Stimulated activated CD4-positive, alpha-beta T cell treated with anti-CD3 and anti-CD28 coated beads, TNF-alpha, amount 100 ng/mL, for 48 hours (primary cell): ENCODE data around the gene FOXF1.

ENCODE experiments used
- DNase-seq, 3 donors: peaks; one replicate each; pipeline ENCODE4 v3.0.0-alpha.2; 2020; ENCODE audit warnings: low read depth in 3 of 3

Gene FOXF1

GRCh38 chr16:86510465-86511261 lies at the start of gene FOXF1:
TSS of gene FOXF1 (plus strand) at chr16:86510527. CDS start at chr16:86510570, 43 bp downstream.
- DNase-seq: peak in 1 of 3 donors; percentile 10

DNA sequence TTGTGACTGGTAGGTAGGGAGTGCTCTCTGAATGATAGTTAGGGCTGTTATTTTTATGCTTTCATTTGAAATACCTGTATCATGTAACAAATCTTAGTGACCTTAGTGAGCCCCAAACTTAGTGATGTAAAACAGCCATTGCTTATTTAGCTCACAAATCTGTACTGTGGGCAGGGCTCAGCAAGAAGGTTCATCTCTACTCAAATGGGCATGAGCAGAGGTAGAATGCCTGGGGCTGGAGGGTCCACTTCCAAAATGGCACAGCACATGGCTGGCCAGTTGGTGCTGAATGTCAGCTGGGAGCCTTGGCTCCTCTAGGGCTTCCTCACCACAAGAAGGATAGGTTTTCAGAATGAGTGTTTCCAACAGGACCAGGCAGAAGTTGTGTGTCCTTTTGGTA lies 49.3 kb upstream of the FOXF1 start:
- no peak for DNase-seq

DNA sequence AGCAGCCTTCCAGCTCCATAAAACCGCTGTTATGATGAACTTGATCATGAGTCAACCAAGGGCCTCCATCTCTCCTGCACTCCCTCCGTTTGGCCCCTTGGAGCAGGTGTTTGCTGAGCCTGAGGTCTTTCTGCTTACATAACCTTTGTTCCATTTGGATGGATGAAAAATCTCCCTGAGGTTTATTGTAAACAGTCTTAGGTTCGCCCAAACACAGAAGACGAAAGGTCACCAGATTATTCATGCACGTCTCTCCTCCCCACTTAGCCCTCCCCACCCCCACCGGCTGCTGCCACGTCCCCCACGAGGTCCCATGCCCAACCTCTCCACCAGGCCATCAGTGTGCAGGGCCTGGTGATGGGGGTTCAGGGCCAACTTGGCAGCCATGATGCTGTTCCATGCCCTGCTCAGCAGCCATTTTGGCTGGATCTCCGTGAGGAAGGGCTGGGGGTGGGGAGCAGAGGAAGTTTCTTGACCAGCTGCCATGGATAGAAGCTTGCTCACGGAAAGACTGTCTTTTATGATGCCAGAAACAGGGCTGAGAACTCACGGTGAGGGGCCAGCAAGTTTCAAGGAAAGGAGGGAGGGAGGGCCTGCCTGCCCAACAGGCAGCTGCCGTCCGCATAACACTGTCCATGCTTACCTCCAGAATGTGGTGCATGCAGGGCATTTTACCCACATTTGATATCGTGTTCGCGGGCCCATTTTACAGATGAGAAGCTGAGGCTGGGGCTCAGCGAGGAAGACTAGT lies 47.8 kb upstream of the FOXF1 start:
- no peak for DNase-seq

DNA sequence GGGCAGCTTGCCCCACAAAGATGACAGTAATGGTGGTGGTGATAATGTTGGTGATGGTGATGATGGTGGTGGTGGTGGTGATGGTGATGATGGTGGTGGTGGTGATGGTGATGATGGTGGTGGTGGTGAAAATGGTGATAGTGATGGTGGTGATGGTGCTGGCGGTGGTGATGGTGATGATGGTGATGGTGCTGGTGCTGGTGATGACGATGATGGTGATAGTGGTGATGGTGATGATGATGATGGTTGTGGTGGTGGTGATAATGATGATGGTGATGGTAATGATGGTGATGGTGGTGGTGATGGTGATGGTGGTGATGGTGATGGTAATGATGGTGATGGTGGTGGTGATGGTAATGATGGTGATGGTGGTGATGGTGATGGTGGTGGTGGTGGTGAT lies 46.3 kb upstream of the FOXF1 start:
- DNase-seq: no peak

GRCh38 chr16:86465434-86465833 lies 44.9 kb upstream of the FOXF1 start:
- DNase-seq: no peak

GRCh38 chr16:86466696-86467406 lies 43.5 kb upstream of the FOXF1 start:
- DNase-seq: no peak

GRCh38 chr16:86467490-86467889 lies 42.8 kb upstream of the FOXF1 start:
- DNase-seq: no peak

GRCh38 chr16:86470964-86471363 lies 39.4 kb upstream of the FOXF1 start:
- DNase-seq: no peak

DNA sequence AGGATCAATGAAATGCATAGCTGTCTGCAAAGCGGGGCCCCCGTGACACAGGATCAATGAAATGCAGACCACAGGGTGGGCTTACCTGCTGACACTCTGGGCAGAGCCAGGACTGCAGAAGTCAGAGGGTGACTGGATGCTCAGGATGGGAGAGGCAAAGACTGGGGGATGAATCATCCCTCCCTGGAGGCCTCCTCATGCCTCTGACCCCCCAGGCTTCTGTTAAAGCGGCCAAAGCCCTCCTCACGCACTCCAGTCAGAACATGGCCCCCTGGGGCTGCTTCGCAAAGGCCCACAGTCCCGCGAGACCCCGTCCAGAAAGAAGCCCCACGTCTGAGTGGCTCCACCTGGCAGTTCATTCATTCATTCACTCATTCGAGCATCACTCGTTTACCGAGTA lies 38.4 kb upstream of the FOXF1 start:
- no peak for DNase-seq

DNA sequence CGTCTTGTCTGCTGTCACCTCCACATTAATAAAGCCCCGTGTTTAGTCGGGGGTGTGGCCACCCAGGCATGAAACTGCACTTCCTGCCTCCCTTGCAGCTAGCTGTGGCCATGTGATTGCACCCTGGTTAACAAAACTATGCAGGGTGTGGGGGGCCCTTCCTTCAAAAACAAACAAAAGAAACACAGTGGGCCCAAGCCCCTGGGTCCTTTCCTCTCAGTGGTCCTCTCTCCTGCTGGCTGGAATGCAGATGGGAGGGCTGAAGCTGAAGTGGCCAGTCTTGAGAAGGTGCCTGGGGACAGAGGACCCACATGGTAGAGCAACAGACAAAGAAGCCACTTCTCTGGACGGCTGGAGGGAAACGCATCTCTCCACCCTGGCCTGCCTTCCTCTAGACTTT lies 38.0 kb upstream of the FOXF1 start:
- no peak for DNase-seq

- no peak for DNase-seq
Observed at GRCh38 chr16:86476956-86477534, 33.3 kb upstream of the FOXF1 start.

DNA sequence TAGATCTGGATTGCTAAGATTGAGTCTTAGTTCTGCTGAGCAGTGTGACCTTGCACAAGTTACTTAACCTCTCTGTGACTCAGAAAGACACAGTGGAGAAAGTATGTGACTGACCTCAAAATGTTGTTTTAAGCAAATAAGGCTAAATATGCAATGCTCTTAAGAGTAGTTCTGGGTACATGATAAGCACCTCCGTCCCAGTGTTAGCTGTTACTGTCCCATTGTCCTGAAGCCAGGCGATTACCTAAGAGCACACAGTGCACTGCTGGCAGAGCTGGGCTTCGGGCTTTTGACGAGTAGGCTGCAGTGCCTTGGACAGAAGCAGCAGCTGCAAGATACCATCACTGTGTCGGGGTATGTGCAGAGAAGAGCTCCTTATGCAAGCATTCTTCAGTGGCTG lies 32.7 kb upstream of the FOXF1 start:
- DNase-seq: no peak

DNA sequence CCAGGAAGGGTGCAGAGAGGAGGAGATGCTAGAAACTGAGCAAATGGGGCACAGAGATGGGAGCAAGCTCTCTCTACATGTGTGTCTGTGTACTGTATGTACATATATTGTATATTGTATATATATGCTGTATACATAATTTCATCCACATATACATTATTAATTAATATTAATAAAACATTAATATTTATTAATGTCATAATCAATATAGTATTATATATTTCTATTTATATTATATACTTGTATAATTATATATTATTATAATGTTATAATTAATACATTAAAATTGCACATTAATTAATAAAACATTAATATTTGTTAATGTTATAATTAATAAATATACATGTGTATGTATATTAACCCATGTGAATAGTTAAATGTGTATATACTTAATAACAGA lies 31.5 kb upstream of the FOXF1 start:
- no peak for DNase-seq

- no peak for DNase-seq
Observed at GRCh38 chr16:86479419-86479818, 30.9 kb upstream of the FOXF1 start.

DNA sequence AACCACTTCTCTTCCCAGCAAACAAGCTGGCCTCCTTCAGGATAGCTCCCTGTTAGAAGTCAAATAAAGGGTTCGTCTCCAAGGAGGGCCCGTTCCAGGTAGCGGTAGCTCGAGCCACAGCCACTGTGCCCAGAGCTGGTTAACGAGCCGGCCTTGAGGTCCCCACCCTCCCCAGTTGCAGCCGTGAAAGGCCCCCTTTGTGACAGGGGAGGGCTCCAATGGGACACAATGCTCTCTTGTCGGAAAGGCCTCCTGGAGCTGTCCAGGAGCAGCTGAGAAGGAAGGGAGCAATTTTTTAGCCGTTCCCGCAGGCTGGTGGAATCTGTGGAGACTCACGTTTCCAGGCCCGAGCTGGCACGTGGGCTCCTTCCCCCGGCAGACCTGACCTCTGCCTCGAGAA lies 29.9 kb upstream of the FOXF1 start:
- DNase-seq: no peak

GRCh38 chr16:86481607-86482006 lies 28.7 kb upstream of the FOXF1 start:
- DNase-seq: no peak

DNA sequence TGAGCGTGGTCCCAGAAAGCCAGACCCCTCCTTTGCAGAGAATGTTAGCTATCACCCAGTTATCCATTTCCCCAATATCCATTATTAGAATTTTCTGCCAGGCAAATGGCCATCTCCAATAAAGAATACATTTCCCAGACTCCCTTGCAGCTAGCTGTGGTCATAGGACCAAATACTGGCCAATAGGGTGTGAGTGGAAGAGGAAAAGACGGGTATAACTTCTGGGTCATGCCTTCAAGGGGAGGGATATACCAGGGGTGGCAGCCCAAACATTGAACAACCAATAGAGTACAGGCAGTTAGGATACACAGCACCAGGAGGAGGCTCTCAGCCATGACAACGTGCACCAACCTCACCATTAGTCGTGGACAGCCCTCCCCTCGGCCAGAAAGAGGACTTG lies 26.1 kb upstream of the FOXF1 start:
- DNase-seq: no peak

DNA sequence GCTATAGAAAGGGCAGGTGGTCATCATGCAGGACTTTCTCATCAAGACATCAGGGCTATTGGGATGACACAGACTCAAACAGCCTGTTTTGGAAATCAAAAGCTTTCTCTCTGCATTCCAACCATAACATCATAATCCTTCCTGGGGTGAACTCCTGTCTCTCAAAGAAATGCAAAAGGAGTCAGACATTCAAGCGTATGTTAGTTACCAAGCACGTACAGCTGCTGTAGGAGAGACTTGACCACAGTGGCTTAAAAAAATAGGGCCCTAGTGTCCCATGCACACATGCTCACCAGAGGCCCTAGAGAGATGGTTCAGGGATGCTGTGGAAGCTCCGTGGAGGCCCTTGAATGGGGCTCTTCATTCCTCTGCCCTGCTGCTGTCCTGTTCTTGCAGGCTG lies 24.6 kb upstream of the FOXF1 start:
- no peak for DNase-seq

GRCh38 chr16:86490859-86491639 lies 19.3 kb upstream of the FOXF1 start:
- no peak for DNase-seq

GRCh38 chr16:86491640-86492023 lies 18.7 kb upstream of the FOXF1 start:
- DNase-seq: no peak

- no peak for DNase-seq
Observed at GRCh38 chr16:86492267-86492960, 17.9 kb upstream of the FOXF1 start.
